ENCODE results near the gene UBASH3B. TPM values are rescaled to one million over a fixed set of nuclear protein-coding genes. Genes with fewer than 3 reads are reported as not detected.

Gene UBASH3B
- total RNA-seq, 4 donors from 2014 or later, result 2.7 to 16.4 (median 9.7) TPM

- Histone ChIP-seq H3K27ac (peak overlapping the region in 2 of 4 donors; percentile 21 to 29), H3K9me3 (no peaks in the 10 kb centered on the region), H3K4me3 (no peak overlapping the region), H3K27me3 (no peaks in the 10 kb centered on the region), H3K36me3 (no peaks in the 10 kb centered on the region), H3K4me1 (peaks cover 0 to 21% (median 13%) of the 10 kb centered on the region in 3 donors)
- no peak for TF ChIP-seq POLR2A (IDR thresholded peaks at IDR 0.05)
- no peak for TF ChIP-seq CTCF (IDR thresholded peaks at IDR 0.05)
- WGBS, 2 donors, result 61 to 76% methylated on average over 6 to 8 of the region's 9 CpGs
- intact Hi-C loops (cut with DNase I), result no loop called here
- no peak for DNase-seq
Observed at GRCh38 chr11:122717264-122717867, 61.8 kb downstream of the UBASH3B start.

GRCh38 chr11:122720107-122720881 is 64.8 kb downstream of the UBASH3B start:
- Histone ChIP-seq H3K27ac (no peak overlapping the region), H3K4me1 (peaks cover 0 to 22% (median 14%) of the 10 kb centered on the region in 3 donors), H3K36me3 (no peaks in the 10 kb centered on the region), H3K4me3 (no peak overlapping the region), H3K9me3 (no peaks in the 10 kb centered on the region), H3K27me3 (no peaks in the 10 kb centered on the region)
- WGBS, 2 donors, result 63 to 72% methylated on average over 7 of the region's 7 CpGs
- no peak for DNase-seq
- TF ChIP-seq POLR2A (IDR thresholded peaks at IDR 0.05) (no peak), CTCF (IDR thresholded peaks at IDR 0.05) (no peak)
- intact Hi-C loops (cut with DNase I), result no loop called here

GRCh38 chr11:122721201-122721963 is 65.9 kb downstream of the UBASH3B start:
- Histone ChIP-seq H3K4me1 (peaks cover 0 to 22% (median 14%) of the 10 kb centered on the region in 3 donors), H3K9me3 (no peaks in the 10 kb centered on the region), H3K36me3 (no peaks in the 10 kb centered on the region), H3K4me3 (no peak overlapping the region), H3K27me3 (no peaks in the 10 kb centered on the region), H3K27ac (no peak overlapping the region)
- no peak for TF ChIP-seq CTCF (IDR thresholded peaks at IDR 0.05)
- TF ChIP-seq POLR2A (IDR thresholded peaks at IDR 0.05), result no peak
- WGBS, 2 donors, result 33 to 39% methylated on average over 5 of the region's 5 CpGs
- intact Hi-C loops (cut with DNase I), result no loop called here
- DNase-seq, result no peak

- 74 to 94% methylated on average over 2 of the region's 2 CpGs for WGBS, 2 donors
- Histone ChIP-seq H3K27me3 (no peaks in the 10 kb centered on the region), H3K4me3 (no peak overlapping the region), H3K4me1 (peaks cover 0 to 22% (median 14%) of the 10 kb centered on the region in 3 donors), H3K36me3 (no peaks in the 10 kb centered on the region), H3K27ac (no peak overlapping the region), H3K9me3 (no peaks in the 10 kb centered on the region)
- no peak for TF ChIP-seq POLR2A (IDR thresholded peaks at IDR 0.05)
- no peak for TF ChIP-seq CTCF (IDR thresholded peaks at IDR 0.05)
- no peak for DNase-seq
- intact Hi-C loops (cut with DNase I), result no loop called here
Observed at GRCh38 chr11:122721964-122722266, 66.4 kb downstream of the UBASH3B start.

- Histone ChIP-seq H3K4me1 (peaks cover 0 to 32% (median 17%) of the 10 kb centered on the region in 3 donors), H3K9me3 (no peaks in the 10 kb centered on the region), H3K27me3 (no peaks in the 10 kb centered on the region), H3K36me3 (no peaks in the 10 kb centered on the region), H3K27ac (no peak overlapping the region), H3K4me3 (no peak overlapping the region)
- DNase-seq, result no peak
- TF ChIP-seq POLR2A (IDR thresholded peaks at IDR 0.05) (no peak), CTCF (IDR thresholded peaks at IDR 0.05) (no peak)
- intact Hi-C loops (cut with DNase I), result no loop called here
- 75 to 77% methylated on average over 4 of the region's 4 CpGs for WGBS, 2 donors
Observed at GRCh38 chr11:122723106-122723505, 67.6 kb downstream of the UBASH3B start.
